ENCODE measurements around the gene WNT10A. TPM values are rescaled to one million over a fixed set of nuclear protein-coding genes. Genes with fewer than 3 reads are reported as not detected.

Gene WNT10A
- total RNA-seq, 2 experiments from 2014 or later: 1.1 to 1.3 TPM

DNA sequence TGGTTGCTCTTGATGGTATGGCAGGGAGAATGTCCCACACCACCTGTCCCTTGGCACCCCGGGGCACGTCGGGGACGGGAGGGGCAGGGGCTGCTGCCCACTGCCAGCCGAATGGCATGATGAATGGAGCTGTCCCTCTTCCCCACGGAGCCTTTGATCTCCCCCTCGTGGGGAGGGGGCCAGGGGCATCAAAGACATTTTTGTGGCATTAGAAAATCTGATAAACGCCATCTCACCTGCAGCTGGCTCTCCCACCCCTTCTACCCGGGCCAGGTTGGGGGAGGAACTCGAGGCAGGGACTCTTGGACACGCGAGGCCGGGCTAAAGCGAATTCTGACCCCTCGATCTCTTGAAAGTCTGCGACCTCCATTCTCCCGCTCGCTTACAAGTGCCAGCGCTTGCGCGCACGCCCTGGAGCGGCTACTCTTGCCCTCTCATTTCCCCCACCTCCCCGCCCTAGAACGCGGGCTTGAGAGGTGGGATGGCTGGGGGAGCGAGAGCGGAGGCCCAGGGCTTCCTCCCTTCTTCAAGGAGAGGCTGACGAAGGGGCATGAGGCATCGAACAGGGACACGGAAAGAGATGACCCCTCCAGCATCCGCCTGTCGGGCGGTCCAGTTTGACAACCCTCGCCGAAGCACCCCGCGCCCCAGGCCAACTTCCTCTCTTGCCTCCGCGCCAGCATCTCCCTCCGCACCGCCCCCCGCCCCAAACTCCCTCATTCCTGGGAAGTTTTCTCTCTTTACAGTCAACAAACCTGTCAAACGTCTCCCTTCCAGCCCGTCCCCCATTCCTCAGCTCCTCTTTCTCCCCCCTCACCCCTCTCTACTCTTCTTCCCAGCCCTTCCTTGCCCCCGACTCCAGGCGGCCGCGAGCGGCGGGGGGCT is 21.7 kb upstream of the WNT10A start:
- DNase-seq: no peak
- intact Hi-C loops (cut with micrococcal nuclease): loop anchor here (10.0 kb wide), 1 partner anchor 256 kb away; no protein-coding TSS in a partner anchor
- Mint-ChIP-seq H3K4me1 (ENCODE audit: low read depth) (peaks cover 13% of the 10 kb centered on the region), H3K36me3 (ENCODE audit: low read depth) (no peaks in the 10 kb centered on the region), H3K27ac (no peak overlapping the region), H3K27me3 (ENCODE audit: low read depth) (peaks cover 72% of the 10 kb centered on the region), H3K9me3 (no peaks in the 10 kb centered on the region), H3K4me3 (peak overlapping the region; percentile 17)
- CTCF ChIA-PET: interaction anchor here (2.9 to 4.3 kb wide), 2 partner anchors 18 to 39 kb away, joined by 11 to 22 read pairs; no protein-coding TSS in a partner anchor

DNA sequence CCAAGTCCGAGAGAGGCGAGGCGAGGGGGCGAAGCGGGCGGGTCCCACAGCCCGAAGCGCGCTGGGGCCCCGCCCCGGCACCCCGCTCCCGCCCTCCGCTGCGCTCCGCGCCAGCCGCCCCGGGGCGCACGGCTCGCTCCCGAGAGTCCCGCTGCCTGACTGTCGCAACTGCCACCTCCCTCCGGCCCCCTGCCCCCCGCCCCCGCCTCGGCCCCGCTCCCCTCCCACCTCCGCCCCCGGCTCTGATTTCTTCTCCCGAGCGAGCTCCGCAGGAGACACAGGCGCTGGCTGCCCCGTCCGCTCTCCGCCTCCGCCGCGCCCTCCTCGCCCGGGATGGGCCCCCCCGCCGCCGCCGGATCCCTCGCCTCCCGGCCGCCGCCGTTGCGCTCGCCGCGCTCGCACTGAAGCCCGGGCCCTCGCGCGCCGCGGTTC is 21.1 kb upstream of the WNT10A start, which contains the start of gene WNT6:
TSS of gene WNT6 (plus strand) at position 250 of the 432 bp plus-strand sequence. CDS start 233 bp downstream, outside the sequence.
- intact Hi-C loops (cut with micrococcal nuclease): loop anchor here (10.0 kb wide), 1 partner anchor 255 kb away; no protein-coding TSS in a partner anchor

DNA sequence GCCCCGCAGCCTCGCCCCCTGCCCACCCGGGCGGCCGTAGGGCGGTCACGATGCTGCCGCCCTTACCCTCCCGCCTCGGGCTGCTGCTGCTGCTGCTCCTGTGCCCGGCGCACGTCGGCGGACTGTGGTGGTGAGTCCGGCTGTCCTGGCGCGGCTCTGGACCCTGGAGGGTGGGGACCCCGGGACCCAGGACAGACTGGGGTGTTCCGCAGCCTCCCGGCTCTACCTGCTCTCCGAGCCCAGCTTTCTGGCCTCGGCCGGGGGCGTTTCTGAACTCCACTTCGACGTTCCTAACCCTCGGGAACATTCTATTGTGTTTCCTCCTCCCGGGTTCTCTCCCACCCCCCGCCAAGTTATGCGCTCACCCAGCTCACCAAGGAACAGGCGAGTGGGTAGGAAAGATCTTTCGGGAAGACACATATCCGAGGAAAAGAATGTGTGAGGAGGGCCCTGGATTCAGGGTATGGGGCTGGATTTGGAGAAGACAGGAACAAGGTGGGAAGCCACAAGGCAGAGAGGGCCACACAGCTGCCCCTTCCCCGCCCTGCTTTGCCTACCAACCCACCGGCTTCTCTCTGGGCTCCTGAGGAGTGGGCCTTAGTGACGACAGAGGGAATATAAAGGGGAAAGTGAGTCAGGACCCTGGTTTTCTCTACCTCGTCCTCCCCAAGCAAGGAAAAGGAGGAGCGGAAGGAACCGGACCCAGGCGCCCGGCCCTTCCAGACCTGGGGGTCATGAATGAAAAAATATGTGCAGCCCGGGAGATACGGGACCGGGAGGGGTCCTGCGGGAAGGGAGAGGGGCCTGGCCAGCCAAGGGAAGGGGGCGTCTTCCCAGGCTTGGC is 20.4 kb upstream of the WNT10A start:
- Mint-ChIP-seq H3K4me1 (ENCODE audit: low read depth) (peaks cover 13% of the 10 kb centered on the region), H3K4me3 (peak overlapping the region; percentile 55), H3K27me3 (ENCODE audit: low read depth) (peaks cover 67% of the 10 kb centered on the region), H3K9me3 (no peaks in the 10 kb centered on the region), H3K36me3 (ENCODE audit: low read depth) (no peaks in the 10 kb centered on the region), H3K27ac (no peak overlapping the region)
- no peak for DNase-seq
- CTCF ChIA-PET: interaction anchor here (1.0 to 4.6 kb wide), 7 partner anchors 9 to 120 kb away, joined by 3 to 24 read pairs (median 4); no protein-coding TSS in a partner anchor
- intact Hi-C loops (cut with micrococcal nuclease): loop anchor here (10.0 kb wide), 1 partner anchor 255 kb away; no protein-coding TSS in a partner anchor

More for the DNA sequence above, 21.1 kb upstream of the WNT10A start, which contains the start of gene WNT6:
- no peaks in the 10 kb centered on the region for H3K9me3 Mint-ChIP-seq
- CTCF ChIA-PET: interaction anchor here (1.1 to 4.3 kb wide), 3 partner anchors 10 to 39 kb away, joined by 3 to 22 read pairs (median 11); no protein-coding TSS in a partner anchor
- peaks cover 13% of the 10 kb centered on the region for H3K4me1 Mint-ChIP-seq (ENCODE audit: low read depth)
- H3K4me3 Mint-ChIP-seq: peak within 1 kb of the TSS; percentile 55
- H3K27ac Mint-ChIP-seq: no peak within 1 kb of the TSS
- H3K36me3 Mint-ChIP-seq (ENCODE audit: low read depth): no peaks in the 10 kb centered on the region
- H3K27me3 Mint-ChIP-seq (ENCODE audit: low read depth): peaks cover 69% of the 10 kb centered on the region
- no peak for DNase-seq

DNA sequence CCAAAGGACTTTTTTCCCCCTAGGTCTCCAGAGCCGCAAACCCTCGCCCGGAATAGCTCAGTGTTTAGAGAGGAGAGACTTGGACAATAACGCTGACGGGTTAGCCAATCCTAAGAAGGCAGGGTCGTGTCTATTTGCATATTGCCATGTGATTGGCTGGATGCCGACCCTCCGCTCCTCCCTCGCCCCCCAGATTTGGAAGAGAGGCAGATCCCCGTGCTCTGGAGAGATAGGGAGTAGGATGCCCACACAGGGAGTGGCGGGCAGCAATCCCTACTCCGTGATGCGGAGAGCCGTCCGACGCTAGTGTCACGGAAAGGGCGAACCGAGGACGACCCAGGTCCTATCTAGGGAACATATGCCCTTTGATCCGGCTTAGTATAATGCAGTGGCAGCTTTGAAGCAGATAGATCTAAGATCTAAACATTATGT is 19.7 kb upstream of the WNT10A start:
- no peak overlapping the region for H3K27ac Mint-ChIP-seq
- peaks cover 13% of the 10 kb centered on the region for H3K4me1 Mint-ChIP-seq (ENCODE audit: low read depth)
- H3K4me3 Mint-ChIP-seq: no peak overlapping the region
- H3K36me3 Mint-ChIP-seq (ENCODE audit: low read depth): no peaks in the 10 kb centered on the region
- H3K27me3 Mint-ChIP-seq (ENCODE audit: low read depth): peaks cover 62% of the 10 kb centered on the region
- CTCF ChIA-PET: interaction anchor here (1.0 to 4.6 kb wide), 6 partner anchors 9 to 119 kb away, joined by 3 to 24 read pairs (median 5); no protein-coding TSS in a partner anchor
- intact Hi-C loops (cut with micrococcal nuclease): no loop called here
- DNase-seq: no peak
- H3K9me3 Mint-ChIP-seq: no peaks in the 10 kb centered on the region

DNA sequence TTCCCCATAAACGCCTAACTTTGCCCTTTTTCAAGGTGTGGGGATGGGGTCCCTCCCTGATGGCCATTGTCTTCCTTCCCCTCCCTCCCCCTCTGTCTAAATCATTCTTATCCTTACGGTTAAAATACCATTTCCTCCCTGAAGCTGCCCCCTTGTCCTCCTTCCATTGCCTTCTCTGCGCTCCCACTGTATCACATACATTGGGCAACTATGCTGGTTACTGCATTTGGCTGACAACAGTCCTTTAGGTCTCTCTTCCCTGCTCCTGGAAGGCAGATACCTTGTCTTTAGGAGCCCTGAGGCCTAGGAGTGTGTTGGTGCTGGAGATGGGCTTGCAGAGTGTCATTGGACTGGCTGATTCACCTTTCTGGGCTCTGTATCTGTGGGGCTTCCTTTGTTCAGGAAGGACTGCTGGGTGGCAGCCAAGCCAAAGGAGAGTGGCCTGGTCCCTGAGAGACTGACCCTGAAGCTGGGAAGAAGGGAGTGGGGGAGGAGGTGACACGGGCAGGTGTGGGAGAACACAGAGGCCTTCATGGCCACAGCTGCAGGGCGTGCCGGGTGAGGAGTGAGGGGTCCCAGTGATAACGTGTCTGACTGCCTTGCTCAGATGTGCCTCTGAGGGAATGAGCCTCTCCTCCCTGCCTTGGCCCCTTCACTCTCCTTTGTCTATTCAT is 18.9 kb upstream of the WNT10A start:
- CTCF ChIA-PET: interaction anchor here (1.0 to 4.6 kb wide), 5 partner anchors 10 to 43 kb away, joined by 3 to 24 read pairs (median 6); no protein-coding TSS in a partner anchor
- Mint-ChIP-seq H3K27me3 (ENCODE audit: low read depth) (peaks cover 61% of the 10 kb centered on the region), H3K4me1 (ENCODE audit: low read depth) (peaks cover 13% of the 10 kb centered on the region), H3K9me3 (no peaks in the 10 kb centered on the region), H3K36me3 (ENCODE audit: low read depth) (no peaks in the 10 kb centered on the region), H3K27ac (no peak overlapping the region), H3K4me3 (no peak overlapping the region)
- intact Hi-C loops (cut with micrococcal nuclease): no loop called here
- DNase-seq: no peak

DNA sequence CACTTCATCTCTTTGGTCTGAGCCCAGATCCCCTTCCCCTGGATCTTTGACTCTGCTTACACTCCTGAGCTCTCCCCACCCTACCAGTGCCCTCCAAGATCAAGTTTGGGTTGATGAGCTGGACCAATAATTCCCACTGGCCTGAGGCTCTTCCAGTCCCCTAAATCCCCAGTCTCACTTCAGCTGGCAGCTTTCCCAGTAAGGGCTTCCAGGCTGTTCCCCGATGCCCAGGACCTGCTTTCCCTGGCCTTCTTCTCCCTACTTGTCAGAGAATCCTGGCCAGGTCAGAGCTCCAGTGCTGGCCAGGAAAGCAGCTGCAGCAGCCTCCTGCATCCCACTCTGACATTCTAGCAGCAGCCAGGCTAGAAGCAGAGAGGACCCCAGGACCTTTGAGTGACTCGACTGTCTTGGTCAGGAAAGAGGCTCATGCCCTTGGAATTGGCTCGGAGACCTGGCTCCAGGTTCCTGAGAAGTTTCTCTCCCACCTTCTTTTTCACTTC is 17.6 kb upstream of the WNT10A start:
- intact Hi-C loops (cut with micrococcal nuclease): no loop called here
- Mint-ChIP-seq H3K9me3 (no peaks in the 10 kb centered on the region), H3K4me1 (ENCODE audit: low read depth) (peaks cover 13% of the 10 kb centered on the region), H3K27me3 (ENCODE audit: low read depth) (peaks cover 53% of the 10 kb centered on the region), H3K36me3 (ENCODE audit: low read depth) (no peaks in the 10 kb centered on the region), H3K27ac (no peak overlapping the region), H3K4me3 (no peak overlapping the region)
- CTCF ChIA-PET: interaction anchor here (0.5 to 4.6 kb wide), 5 partner anchors 13 to 314 kb away, joined by 3 to 24 read pairs (median 5); no protein-coding TSS in a partner anchor
- DNase-seq: no peak

DNA sequence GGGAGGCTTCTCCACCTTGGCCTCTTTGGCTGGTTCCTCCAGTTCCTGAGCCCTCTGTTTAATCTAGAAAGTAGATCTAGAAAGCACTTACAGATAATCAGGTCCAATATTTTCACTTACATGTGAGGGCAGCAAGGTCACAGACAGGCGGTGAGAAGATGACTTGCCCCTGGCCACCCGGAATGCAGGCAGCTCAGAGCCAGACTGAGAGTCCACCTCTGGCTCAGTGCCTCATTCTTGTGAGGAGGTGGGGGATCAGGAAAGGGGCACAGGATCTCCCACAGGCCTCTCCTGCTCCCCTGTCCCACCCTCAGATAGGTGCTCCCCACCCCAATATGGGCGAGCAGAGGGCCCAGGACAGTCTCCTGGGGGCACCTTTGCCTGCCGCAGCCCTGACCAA is 15.3 kb upstream of the WNT10A start:
- peaks cover 42% of the 10 kb centered on the region for H3K27me3 Mint-ChIP-seq (ENCODE audit: low read depth)
- no peak overlapping the region for H3K27ac Mint-ChIP-seq
- no peaks in the 10 kb centered on the region for H3K36me3 Mint-ChIP-seq (ENCODE audit: low read depth)
- no peak for DNase-seq
- no peak overlapping the region for H3K4me3 Mint-ChIP-seq
- CTCF ChIA-PET: interaction anchor here (2.4 kb wide), 1 partner anchor 11 kb away, joined by 11 read pairs; no protein-coding TSS in a partner anchor
- intact Hi-C loops (cut with micrococcal nuclease): no loop called here
- no peaks in the 10 kb centered on the region for H3K9me3 Mint-ChIP-seq
- peaks cover 5% of the 10 kb centered on the region for H3K4me1 Mint-ChIP-seq (ENCODE audit: low read depth)

DNA sequence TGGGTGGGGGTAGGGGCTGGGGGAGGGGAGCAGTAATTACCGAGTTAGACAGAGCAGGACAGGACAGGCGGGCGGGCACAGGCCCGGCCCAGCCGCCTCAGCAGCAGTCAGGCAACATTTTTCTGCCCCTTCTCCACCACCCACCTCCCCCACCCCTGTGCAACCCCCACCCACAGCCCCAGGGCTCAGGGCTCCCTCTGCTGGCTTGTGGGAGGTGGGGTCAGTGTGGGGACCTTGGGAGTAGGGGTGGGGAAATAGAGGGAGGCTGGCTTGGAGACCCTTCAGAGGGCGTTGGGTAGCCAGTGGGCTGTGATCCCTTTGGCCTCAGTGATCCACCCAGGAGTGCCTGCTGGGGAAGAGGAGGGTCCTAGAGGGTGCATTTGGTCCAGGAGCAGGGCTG is 14.7 kb upstream of the WNT10A start:
- intact Hi-C loops (cut with micrococcal nuclease): no loop called here
- Mint-ChIP-seq H3K4me1 (ENCODE audit: low read depth) (peaks cover 2% of the 10 kb centered on the region), H3K27ac (no peak overlapping the region), H3K36me3 (ENCODE audit: low read depth) (no peaks in the 10 kb centered on the region), H3K27me3 (ENCODE audit: low read depth) (peaks cover 41% of the 10 kb centered on the region), H3K9me3 (no peaks in the 10 kb centered on the region), H3K4me3 (no peak overlapping the region)
- CTCF ChIA-PET: interaction anchor here (2.4 kb wide), 1 partner anchor 11 kb away, joined by 11 read pairs; no protein-coding TSS in a partner anchor
- no peak for DNase-seq

DNA sequence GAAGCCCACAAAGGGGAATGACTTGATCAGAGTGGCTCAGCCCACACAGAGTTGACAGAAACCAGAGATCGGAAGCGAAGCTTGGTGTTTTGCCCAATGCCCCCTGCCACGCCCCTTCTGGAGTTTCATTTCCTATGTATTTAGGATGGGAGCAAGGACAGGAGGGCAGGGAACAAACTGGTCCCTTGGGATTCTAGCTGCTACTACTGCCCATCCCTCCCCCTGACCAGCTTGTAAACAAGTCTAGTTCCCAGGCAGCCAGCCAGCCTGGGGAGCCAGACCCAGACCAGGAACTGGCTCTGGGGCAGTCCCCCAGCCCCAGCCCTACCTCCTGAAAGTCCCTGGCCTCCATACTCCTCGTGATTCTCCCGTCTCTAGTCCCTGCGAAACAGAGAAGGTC is 12.8 kb upstream of the WNT10A start:
- H3K4me3 Mint-ChIP-seq: no peak overlapping the region
- CTCF ChIA-PET: interaction anchor here (1.4 to 3.7 kb wide), 2 partner anchors 9 to 30 kb away, joined by 5 to 30 read pairs; no protein-coding TSS in a partner anchor
- no peak overlapping the region for H3K27ac Mint-ChIP-seq

DNA sequence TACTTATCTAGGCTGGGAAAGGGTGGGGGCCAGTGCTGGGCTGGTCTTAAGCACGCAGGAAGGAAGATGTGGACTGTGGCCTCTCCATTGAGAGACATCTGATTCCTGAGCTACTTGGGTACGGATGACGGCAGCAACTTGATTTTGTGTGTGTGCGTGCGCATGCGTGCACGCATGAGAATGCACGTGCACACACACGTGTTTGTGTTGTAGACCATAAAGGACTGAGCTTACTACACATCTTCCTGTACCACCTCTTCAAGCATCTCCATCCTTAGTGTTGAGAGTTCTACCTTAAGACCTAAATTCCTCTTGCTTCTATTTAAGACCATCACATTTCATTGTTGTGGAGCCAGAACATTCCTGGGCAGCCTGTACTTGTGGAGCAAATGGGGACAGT is 11.6 kb upstream of the WNT10A start:
- CTCF ChIA-PET: interaction anchor here (1.1 to 3.7 kb wide), 4 partner anchors 9 to 111 kb away, joined by 3 to 30 read pairs (median 6); partner anchors contain the start of gene WNT6
- no peaks in the 10 kb centered on the region for H3K36me3 Mint-ChIP-seq (ENCODE audit: low read depth)
- H3K4me1 Mint-ChIP-seq (ENCODE audit: low read depth): peaks cover 16% of the 10 kb centered on the region
- no peak for DNase-seq
- no peak overlapping the region for H3K4me3 Mint-ChIP-seq
- H3K27me3 Mint-ChIP-seq (ENCODE audit: low read depth): peaks cover 38% of the 10 kb centered on the region
- H3K9me3 Mint-ChIP-seq: no peaks in the 10 kb centered on the region
- intact Hi-C loops (cut with micrococcal nuclease): no loop called here
- no peak overlapping the region for H3K27ac Mint-ChIP-seq

More for the DNA sequence above, 12.8 kb upstream of the WNT10A start:
- no peak for DNase-seq
- H3K9me3 Mint-ChIP-seq: no peaks in the 10 kb centered on the region
- H3K4me1 Mint-ChIP-seq (ENCODE audit: low read depth): peaks cover 12% of the 10 kb centered on the region
- H3K36me3 Mint-ChIP-seq (ENCODE audit: low read depth): no peaks in the 10 kb centered on the region
- H3K27me3 Mint-ChIP-seq (ENCODE audit: low read depth): peaks cover 43% of the 10 kb centered on the region
- intact Hi-C loops (cut with micrococcal nuclease): no loop called here

DNA sequence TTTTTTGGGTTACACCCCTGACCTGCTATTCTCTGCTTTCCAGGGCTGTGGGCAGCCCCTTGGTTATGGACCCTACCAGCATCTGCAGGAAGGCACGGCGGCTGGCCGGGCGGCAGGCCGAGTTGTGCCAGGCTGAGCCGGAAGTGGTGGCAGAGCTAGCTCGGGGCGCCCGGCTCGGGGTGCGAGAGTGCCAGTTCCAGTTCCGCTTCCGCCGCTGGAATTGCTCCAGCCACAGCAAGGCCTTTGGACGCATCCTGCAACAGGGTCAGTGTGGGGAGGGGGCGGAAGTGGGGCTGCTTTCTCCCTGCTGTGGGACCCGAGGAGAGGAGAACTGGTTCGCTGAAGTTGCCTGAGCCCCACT is 9.7 kb upstream of the WNT10A start:
- Mint-ChIP-seq H3K36me3 (ENCODE audit: low read depth) (no peaks in the 10 kb centered on the region), H3K4me3 (peak overlapping the region; percentile 39), H3K9me3 (no peaks in the 10 kb centered on the region), H3K27ac (no peak overlapping the region), H3K27me3 (ENCODE audit: low read depth) (peaks cover 45% of the 10 kb centered on the region), H3K4me1 (ENCODE audit: low read depth) (peaks cover 16% of the 10 kb centered on the region)
- CTCF ChIA-PET: interaction anchor here (1.8 to 3.7 kb wide), 2 partner anchors 18 to 27 kb away, joined by 8 to 30 read pairs; no protein-coding TSS in a partner anchor
- intact Hi-C loops (cut with micrococcal nuclease): no loop called here
- DNase-seq: no peak

Data from activated naive CD4-positive, alpha-beta T cell treated with anti-CD3 and anti-CD28 coated beads for 36 hours (primary cell).